Activated T-helper 2 cell treated with anti-CD3 and anti-CD28 coated beads, Interferon-gamma antibody, Interleukin-2, Interleukin-4, amounts not matched to agents 10 μg/mL and 5 μg/mL and 100 μg/mL, durations not matched to agents 14 hours and 24 hours and 36 hours (primary cell): ENCODE results near the gene CNPY1. TPM values are rescaled to one million over a fixed set of nuclear protein-coding genes. Genes with fewer than 3 reads are reported as not detected.

ENCODE experiments used
- DNase-seq: peaks from one replicate; pipeline ENCODE4 v3.0.0; 2021; ENCODE audit warnings: low spot score
- H3K27ac Mint-ChIP-seq: one replicate; pipeline ENCODE4 v1.8.0; 2021; ENCODE audit warnings: mixed read lengths
- H3K27me3 Mint-ChIP-seq: one replicate; pipeline ENCODE4 v1.8.0; 2021; ENCODE audit warnings: low read depth, mixed read lengths
- H3K36me3 Mint-ChIP-seq: one replicate; pipeline ENCODE4 v1.8.0; 2021; ENCODE audit warnings: low read depth, mixed read lengths
- H3K4me1 Mint-ChIP-seq: one replicate; pipeline ENCODE4 v1.8.0; 2021; ENCODE audit warnings: low read depth, mixed read lengths
- H3K4me3 Mint-ChIP-seq: one replicate; pipeline ENCODE4 v1.8.0; 2021; ENCODE audit warnings: low read depth, mild to moderate bottlenecking, moderate library complexity, mixed read lengths
- H3K9me3 Mint-ChIP-seq: one replicate; pipeline ENCODE4 v1.8.0; 2021; ENCODE audit warnings: mixed read lengths
- intact Hi-C: fragments of 100-400 bp; cut with micrococcal nuclease; formaldehyde crosslinking; loops from one replicate; pipeline ENCODE4 v1.15.1; 2023
- total RNA-seq: library from RNA; stranded (reverse); gene quantifications from 2 replicates; pipeline ENCODE4 v1.2.3, GENCODE V29; 2022

The CNPY1 gene
- total RNA-seq, 1 donor from 2014 or later = not detected

GRCh38 chr7:155508376-155509358 is 37.7 kb downstream of the CNPY1 start:
- Mint-ChIP-seq H3K9me3 (no peaks in the 10 kb centered on the region), H3K4me1 (peaks cover 16% of the 10 kb centered on the region), H3K27me3 (peaks cover 86% of the 10 kb centered on the region), H3K36me3 (no peaks in the 10 kb centered on the region), H3K27ac (peak overlapping the region; percentile 50), H3K4me3 (no peak overlapping the region)
- DNase-seq = no peak
- intact Hi-C loops = loop anchor here (1.0 to 2.0 kb wide), 4 partner anchors 39 to 1496 kb away; no protein-coding TSS in a partner anchor

DNA sequence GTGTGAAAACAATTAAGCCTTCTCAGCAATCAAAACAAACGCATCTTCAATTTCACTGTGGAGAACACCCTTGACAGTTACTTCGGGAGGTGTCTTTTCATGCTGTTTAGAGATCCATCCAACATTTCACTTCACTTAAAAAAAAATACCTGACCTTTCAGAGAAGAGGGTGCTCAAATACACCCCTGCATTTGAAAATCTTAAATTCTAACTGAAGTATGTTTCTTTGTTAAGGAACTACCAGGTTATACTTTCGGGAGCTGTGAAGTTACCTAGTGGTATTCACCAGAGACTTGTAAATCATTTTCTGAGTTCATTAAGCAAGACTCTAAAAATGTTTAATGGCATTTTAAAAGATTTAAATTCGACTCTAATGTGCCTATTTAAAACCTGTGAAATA is 38.8 kb downstream of the CNPY1 start:
- Mint-ChIP-seq H3K27ac (no peak overlapping the region), H3K27me3 (peaks cover 88% of the 10 kb centered on the region), H3K36me3 (no peaks in the 10 kb centered on the region), H3K4me1 (peaks cover 18% of the 10 kb centered on the region), H3K4me3 (no peak overlapping the region), H3K9me3 (no peaks in the 10 kb centered on the region)
- DNase-seq = no peak
- intact Hi-C loops = no loop called here

DNA sequence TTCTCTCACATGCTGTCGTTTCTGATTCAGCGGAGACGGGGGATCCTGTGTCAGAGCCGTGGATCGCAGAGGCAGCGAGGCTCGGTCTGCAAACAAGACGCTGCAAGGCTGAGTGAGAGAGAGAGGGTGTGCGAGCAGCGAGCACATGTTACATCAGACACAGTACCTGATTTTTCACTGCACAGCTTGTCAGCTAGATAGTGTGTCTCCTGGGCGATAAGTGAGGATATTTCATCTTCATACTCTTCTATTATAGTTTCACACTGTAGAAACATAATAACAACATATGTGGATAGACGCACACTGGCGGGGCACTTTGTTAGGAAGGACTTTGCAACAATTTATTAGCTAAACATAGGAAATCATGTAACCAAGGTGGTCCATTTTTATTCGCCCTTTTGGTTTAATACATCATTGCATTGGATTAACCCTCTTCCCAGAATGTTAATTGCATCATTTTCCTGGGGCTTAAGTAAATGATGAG is 39.5 kb downstream of the CNPY1 start:
- H3K36me3 Mint-ChIP-seq = no peaks in the 10 kb centered on the region
- H3K9me3 Mint-ChIP-seq = no peaks in the 10 kb centered on the region
- no peak for DNase-seq
- H3K4me1 Mint-ChIP-seq = peaks cover 18% of the 10 kb centered on the region
- intact Hi-C loops = no loop called here
- no peak overlapping the region for H3K27ac Mint-ChIP-seq
- H3K27me3 Mint-ChIP-seq = peaks cover 86% of the 10 kb centered on the region
- H3K4me3 Mint-ChIP-seq = no peak overlapping the region

- no peaks in the 10 kb centered on the region for H3K36me3 Mint-ChIP-seq
- H3K9me3 Mint-ChIP-seq = no peaks in the 10 kb centered on the region
- no peak overlapping the region for H3K27ac Mint-ChIP-seq
- intact Hi-C loops = no loop called here
- DNase-seq = no peak
- H3K4me1 Mint-ChIP-seq = peaks cover 17% of the 10 kb centered on the region
- no peak overlapping the region for H3K4me3 Mint-ChIP-seq
- H3K27me3 Mint-ChIP-seq = peaks cover 85% of the 10 kb centered on the region
Observed at GRCh38 chr7:155505422-155505793, 41.0 kb downstream of the CNPY1 start.

DNA sequence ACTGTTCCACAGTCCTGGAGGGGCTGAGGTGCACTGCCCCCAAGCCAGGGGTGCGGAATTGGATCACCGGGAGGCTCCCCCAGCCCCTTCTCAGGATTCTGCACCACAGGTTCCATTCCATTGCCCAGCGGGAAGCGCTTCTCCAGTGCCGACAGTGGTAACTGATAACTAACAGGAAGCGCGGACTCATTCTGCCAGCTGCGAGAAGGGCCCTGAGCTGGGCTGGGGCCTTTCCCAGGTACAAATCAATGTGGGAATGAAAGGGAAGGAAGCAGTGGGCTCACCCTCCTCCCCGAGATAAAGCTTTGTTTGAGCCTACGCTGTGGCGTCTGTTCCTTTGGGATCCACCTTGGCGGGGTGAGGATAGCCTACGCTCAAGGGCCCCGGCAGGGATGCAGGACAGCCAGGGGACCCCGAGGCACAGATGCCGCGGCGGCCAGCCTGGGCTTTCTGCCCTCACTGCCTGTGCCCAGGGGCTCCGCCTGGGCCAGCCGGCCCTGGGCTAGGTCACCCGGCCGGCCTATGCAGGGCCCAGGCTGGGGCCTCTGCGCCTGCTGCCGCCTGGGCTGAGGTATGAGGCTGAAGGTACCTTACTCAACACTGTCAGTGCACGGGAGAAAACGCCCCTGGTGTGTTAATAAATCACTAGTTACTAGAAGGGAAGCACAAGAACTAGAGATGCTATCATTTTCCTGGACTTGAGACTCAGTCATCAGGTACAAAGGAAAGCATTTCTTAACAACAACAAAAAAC is 49.0 kb downstream of the CNPY1 start:
- Mint-ChIP-seq H3K4me1 (no peaks in the 10 kb centered on the region), H3K36me3 (no peaks in the 10 kb centered on the region), H3K9me3 (no peaks in the 10 kb centered on the region), H3K27me3 (peaks cover 44% of the 10 kb centered on the region), H3K27ac (no peak overlapping the region), H3K4me3 (no peak overlapping the region)
- intact Hi-C loops = no loop called here
- no peak for DNase-seq

DNA sequence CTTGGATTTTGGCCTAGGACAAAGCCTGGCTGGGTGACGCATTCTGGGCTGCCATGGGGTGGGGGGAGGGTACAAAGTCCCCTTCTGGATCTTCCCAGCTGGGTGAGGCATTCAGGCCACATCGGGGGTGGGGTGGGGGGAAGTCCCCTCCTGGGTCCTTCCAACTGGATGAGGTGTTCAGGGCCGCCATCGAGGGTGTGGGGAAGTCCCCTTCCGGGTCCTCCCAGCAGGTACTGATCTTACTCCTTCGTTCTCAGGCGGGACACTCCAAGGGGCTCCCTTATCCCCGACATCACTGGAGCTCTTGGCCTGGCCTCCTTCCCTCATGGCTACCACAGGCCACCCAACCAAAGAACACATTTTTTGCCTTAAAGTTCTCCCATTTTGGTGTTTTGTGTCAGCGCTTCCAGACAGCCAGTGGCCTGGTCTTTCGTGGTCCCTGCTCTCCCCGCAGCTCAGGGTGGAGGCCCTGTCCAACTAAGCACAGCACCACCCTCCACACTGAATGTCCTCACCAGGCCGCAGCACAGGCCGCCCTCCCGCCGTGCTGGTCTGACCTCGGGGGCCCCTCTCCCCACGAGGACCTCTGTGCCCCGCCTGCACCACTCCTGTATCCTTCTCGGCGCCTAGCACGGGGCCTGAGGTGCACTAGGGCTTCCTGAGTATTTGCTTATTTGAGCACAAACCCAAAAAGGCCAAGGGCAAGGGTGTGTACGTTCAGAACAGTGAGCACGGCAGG is 49.9 kb downstream of the CNPY1 start:
- Mint-ChIP-seq H3K4me1 (no peaks in the 10 kb centered on the region), H3K27ac (no peak overlapping the region), H3K4me3 (no peak overlapping the region), H3K36me3 (no peaks in the 10 kb centered on the region), H3K9me3 (no peaks in the 10 kb centered on the region), H3K27me3 (peaks cover 45% of the 10 kb centered on the region)
- intact Hi-C loops = no loop called here
- no peak for DNase-seq

DNA sequence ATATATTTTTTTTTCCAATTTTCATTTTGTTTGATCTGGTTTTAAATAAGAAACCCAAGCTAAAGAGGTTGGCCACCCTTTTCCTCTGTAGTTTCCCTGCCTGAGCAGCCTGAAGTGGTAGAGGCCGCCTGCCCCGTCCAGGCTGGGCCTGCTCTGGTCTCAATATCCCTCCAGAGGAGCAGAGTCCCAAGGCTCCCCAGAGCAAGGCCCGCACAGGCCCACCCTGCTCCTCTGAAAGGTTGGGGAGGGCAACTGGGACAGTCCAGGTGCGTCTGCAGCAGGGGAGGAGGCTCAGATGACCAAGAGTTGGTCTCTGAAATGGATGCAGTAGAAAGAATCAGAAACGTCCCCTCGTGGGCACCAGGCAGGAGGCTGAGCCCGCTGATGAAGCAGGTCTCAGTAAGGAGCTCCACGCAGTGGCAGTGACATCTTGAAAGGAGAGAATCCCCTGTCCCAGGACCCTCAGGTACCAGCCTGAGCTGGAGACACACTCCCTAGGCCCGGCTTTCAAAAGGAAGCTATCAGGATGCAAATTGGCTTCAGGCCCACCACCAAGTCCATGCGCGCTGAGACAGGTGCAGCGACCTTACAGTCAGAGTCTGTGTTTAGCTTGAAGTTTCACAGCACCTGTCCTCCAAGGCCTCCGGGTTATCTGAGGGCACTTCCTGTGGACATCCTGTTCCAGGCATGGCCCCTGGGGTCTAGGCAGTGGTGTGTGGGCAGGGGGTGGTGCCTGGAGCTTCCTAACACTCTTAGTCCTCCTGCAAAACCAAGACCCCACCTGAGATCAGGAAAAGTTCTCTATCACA is 50.7 kb downstream of the CNPY1 start:
- Mint-ChIP-seq H3K9me3 (no peaks in the 10 kb centered on the region), H3K36me3 (peaks cover 3% of the 10 kb centered on the region), H3K4me3 (no peak overlapping the region), H3K27ac (no peak overlapping the region), H3K4me1 (peaks cover 2% of the 10 kb centered on the region), H3K27me3 (peaks cover 46% of the 10 kb centered on the region)
- DNase-seq = no peak
- intact Hi-C loops = no loop called here

GRCh38 chr7:155494551-155494950 is 51.8 kb downstream of the CNPY1 start:
- no peak overlapping the region for H3K27ac Mint-ChIP-seq
- no peaks in the 10 kb centered on the region for H3K9me3 Mint-ChIP-seq
- no peak for DNase-seq
- peaks cover 5% of the 10 kb centered on the region for H3K4me1 Mint-ChIP-seq
- peaks cover 3% of the 10 kb centered on the region for H3K36me3 Mint-ChIP-seq
- intact Hi-C loops = no loop called here
- peaks cover 43% of the 10 kb centered on the region for H3K27me3 Mint-ChIP-seq
- no peak overlapping the region for H3K4me3 Mint-ChIP-seq

- Mint-ChIP-seq H3K27ac (no peak overlapping the region), H3K27me3 (peaks cover 41% of the 10 kb centered on the region), H3K9me3 (no peaks in the 10 kb centered on the region), H3K36me3 (peaks cover 3% of the 10 kb centered on the region), H3K4me1 (peaks cover 5% of the 10 kb centered on the region), H3K4me3 (no peak overlapping the region)
- intact Hi-C loops = no loop called here
- no peak for DNase-seq
Observed at GRCh38 chr7:155493744-155494538, 52.4 kb downstream of the CNPY1 start.

- H3K4me3 Mint-ChIP-seq = no peak overlapping the region
Observed at GRCh38 chr7:155491812-155492211, 54.5 kb downstream of the CNPY1 start.

More at GRCh38 chr7:155491812-155492211, 54.5 kb downstream of the CNPY1 start:
- Mint-ChIP-seq H3K36me3 (peaks cover 3% of the 10 kb centered on the region), H3K27me3 (peaks cover 40% of the 10 kb centered on the region), H3K9me3 (no peaks in the 10 kb centered on the region), H3K27ac (no peak overlapping the region), H3K4me1 (peaks cover 5% of the 10 kb centered on the region)
- no peak for DNase-seq
- intact Hi-C loops = no loop called here
